GM15510 (cell line): ENCODE data around the gene TPM1.

Experiments used
- POLR2A ChIP-seq: IDR thresholded peaks from 3 replicates; pipeline ENCODE4 v1.6.1; 2011; ENCODE audit warnings: borderline replicate concordance; ENCODE audit not compliant: insufficient read length; ENCODE audit errors: extremely low read depth

Gene TPM1

DNA sequence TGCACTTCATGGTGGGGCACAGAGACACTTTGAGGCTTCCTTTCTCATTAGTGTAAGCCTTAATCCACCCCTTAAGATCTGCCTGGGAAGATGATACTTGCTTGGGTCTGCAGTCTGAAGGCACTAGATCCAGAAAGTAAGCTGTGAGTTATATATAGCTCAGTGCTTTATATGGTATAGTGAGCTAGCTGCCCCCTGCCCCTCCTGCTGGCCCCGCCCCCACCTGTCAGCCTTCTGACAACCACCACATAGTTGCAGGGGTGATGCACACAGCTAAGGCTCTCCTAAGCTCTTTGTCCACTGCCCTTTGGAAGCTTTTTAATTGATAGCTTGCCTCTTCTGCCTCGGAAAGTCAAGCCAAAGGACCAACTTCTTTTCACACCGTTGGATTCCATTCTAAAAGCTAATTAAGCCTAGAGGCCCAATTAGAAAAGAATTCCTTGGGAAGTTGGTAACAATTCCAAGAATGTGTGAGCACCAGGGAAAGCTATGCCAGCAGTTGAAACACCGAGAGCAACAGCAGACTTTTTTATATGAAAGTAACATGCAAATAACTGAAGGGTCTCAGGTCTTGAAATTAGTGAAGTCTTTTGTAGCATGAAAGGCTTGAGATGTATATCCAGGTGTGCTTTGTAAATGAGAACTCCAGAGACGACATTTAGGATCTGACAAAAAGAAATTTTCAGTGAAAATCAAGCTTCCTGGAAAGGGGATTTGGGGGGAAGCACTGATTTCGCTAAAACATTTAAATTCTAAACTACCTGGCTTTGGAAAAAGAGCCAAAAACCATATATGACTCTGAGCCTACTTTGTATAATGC lies 2.3 kb downstream of the TPM1 start:
- TF ChIP-seq POLR2A: no peak

DNA sequence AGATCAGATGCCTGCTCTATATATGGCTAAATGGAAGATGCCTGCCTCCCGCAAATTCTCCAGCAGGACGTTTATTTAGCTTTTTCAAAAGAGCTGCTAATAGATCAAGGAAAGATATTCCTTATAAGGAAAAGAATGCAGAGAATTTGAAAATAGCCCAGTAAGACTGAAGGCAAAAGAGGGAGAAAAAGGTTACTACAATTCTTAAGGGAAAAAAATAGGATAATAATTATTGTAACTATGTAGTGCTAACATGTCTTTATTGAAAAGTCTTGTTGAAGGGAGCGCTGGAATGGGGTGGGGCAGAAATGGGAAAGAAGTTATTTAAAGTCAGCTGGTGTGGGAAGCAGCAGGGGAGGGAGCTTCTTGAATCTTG lies 2.9 kb downstream of the TPM1 start:
- no peak for TF ChIP-seq POLR2A

DNA sequence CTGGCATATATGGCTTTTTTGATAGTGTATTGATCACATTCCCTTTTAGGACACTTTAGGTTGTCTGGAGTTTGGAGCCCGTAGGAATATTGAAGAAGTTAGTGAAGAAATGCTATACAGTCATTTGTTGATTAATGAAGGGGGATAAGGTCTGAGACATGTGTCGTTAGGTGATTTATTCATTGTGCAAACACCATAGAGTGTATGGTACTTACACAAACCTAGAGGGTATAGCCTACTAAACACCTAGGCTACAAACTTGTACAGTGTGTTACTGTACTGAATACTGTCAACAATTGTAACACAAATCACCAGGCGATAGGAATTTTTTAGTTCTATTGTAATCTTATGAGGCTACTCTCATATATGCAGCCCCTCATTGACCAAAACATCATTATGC lies 3.3 kb downstream of the TPM1 start:
- no peak for TF ChIP-seq POLR2A

DNA sequence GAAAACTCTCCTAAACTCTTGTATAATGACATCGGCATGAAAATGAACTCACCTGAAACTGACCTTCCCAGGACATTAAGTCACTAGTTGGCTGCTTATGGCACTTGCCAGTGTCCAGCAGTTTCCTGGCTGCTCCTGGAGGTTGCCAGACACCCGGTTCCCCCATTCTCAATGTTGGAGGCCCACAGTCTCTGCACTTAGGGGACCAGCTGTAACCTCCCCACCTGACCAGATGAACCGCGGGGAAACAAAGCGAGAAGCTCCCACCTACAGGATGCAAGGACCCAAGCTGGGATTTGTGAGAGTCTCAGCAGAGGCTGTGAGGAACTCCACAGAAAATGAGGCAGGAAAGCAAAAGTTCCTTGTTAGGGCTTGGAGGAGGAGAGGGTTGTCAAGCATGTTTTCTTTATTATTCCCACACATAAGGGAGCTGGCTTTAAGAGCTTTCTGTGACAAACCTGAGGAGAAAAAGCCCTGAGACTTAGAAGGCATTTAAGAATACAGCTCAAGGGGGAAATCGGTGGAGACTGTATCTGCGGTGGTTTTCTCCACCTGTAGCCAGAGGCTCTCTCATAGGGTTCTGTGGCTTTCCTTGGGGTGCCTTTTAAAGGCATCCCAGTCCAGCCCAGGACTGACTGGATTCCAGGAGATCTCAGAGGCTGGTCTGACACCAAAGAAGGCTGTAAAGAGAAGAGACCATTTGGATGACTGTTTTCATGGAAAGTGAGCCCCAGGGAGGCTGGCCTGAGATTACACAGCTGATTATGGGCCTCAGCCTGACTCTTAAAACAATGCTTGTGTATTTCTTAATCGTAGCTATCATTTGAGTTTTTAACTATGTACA lies 4.6 kb downstream of the TPM1 start:
- no peak for TF ChIP-seq POLR2A

DNA sequence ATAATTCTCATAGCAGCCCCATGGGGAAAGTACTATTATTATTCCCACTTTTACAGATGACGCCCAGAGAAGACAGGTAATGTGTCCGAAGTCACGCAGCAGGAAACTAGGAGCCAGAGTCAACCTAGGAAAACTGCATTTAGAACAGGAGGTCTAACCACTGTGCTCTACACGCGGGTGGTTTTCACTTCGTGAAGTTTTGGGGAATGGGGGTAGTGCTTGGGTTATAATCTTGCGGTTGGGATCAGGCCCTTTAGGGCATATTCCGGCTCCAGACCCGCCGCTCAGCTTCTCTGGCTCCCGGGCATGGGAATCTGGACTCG lies 5.2 kb downstream of the TPM1 start:
- no peak for TF ChIP-seq POLR2A

DNA sequence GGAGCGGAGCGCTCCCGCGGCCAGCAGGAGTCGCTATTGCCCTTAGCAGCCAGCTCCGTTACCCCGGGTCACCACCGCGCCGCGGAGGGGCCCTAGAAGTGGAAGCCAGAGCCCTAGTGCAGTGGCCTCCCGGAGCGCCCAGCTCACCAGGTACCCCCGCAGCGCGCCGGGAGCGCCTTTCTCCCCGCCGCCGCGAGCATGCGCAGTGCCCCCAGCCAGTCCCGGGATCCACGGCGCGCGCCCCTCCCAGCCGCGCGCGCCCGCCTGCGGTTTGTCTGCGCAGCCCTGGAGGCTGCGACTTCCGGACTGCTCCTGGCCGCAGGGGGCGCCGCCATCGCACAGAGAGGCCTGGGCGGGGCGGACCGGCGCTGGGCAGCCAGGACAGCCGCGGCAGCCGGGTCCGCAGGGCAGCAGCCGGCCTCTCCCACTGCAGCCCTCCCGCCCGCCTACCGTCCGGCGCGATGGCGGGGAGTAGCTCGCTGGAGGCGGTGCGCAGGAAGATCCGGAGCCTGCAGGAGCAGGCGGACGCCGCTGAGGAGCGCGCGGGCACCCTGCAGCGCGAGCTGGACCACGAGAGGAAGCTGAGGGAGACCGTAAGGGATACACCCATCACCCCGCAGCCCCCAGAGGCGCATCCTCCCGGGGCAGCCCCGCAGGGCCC lies 5.7 kb downstream of the TPM1 start:
- peak; percentile 24 for TF ChIP-seq POLR2A

DNA sequence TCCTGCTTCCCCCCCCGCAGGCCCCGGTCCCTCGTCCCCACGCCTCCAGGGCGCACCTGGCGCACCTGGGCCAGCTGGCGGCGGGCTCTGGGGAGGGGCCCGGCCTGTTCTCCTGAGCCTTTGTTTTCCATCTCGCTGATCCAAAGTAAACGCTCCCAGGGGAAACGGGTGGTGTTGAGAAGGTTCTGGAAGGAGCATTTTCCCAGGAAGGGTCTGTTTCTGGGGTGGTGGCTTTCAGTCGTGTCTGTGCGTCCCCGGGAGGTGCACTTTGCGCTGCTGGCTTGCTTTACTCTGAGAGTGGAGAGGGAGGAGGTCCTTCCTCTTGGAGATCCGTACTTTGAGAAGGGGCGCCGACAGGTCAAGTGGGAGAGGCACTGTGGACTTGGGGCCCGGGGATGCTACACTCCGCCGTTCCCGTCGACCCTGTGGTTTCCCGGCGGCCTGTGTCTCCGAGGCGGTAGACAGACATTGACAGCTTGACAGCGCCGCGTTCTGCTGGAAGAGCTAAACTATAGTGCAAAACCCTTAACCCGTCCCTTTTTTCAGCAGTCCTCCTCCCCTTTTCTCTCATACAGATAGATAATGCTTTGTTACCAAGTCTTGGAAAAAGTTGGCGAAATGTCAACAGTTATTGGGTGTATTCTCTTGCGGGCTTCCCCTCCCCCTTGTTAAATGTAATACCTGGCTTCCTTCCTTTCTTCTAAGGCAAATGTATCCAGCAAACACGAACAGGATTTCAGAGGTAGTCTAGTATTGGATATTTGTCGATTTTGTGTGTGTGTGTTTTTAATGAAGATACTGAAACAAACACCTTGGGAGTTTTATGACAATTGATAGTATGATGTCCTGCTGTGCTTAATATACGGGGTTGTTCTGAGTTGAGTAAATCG lies 6.5 kb downstream of the TPM1 start:
- no peak for TF ChIP-seq POLR2A

DNA sequence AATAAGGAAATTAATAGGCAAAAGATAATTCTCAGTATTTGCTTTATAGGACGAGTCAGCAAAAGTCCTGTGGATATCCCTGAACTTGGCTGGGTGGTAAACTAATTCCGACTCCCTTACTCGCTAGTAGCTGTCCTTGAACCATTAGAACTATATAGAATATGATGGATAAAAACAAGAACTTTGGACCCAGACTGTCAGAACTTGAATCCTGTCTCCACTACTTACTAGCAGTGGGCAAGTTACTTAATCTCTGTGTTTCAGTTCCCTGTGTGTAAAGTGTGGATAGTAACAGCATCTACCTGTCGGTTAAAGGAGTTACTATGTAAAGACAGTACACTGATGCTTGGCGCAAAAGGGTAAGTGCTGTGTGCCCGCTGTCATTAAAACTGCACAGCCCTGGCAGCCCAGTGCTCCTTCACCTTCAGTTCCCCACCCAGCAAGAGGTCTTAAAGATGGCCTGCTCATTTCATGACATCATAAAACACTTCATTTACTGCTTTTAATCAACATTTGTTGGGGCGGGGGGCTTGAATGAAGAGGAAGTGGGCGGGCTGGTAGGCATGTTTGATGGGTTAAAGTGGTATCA lies 7.3 kb downstream of the TPM1 start:
- TF ChIP-seq POLR2A: no peak

DNA sequence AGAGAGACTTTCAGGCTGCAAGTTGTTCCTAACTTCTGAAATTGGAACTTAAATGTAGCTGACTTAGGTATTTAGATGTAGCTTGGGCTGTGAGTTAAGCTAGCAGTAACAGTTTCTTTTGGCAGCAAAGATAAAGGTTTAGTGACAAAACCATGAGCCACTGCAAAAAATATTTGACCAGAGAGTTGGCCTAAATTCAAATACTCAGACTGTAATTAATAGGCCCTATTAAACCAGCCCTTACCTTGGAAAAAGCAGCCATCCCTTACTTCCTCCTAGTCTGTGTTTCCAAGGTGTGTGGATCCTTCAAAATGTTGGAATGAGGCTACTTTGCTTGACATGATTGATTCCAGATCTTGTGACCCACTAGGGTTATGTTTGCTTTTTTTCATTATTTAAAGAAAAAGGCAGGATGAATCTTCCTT lies 8.2 kb downstream of the TPM1 start:
- no peak for TF ChIP-seq POLR2A

DNA sequence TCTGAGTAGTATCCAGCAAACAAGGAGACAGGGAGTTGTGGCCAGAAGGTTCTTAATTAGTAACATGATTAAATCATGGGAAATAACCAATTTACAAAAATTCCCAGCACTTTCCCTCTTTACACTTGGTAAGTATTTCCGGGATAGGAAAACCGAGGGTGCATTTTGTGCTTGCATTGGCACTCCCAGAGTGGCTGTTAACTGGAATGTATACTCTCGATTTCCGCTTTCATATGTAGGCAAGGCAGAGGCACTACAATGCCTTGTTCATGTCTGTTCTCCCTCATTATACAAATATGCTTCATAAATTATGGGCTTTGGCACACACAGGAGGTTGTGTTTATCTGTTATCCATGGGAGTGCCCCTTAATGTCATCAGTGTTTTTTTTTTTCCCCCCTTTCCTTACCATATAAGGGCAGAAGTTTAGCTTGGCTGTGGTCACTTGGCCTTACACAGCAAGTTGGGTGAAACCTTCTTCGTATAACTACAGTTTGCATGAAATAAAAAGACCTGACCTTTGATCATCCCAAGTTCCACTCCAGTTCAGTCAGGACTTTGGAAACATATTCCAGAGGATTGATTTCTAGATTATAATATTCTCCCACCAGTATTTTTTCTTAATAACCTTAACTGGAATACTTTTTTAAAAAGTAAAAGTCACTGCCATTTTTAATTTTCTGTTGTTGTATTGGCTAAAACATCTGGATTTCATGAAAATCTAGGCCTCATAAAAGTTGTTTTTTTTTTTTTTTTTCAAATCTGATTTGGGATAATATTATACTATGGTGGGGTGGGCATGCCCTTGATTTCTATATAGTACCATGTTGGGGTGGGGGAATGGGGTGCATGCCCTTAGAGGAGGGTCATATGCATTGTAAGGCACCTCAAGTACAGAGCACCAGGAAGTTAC lies 8.9 kb downstream of the TPM1 start:
- TF ChIP-seq POLR2A: no peak

DNA sequence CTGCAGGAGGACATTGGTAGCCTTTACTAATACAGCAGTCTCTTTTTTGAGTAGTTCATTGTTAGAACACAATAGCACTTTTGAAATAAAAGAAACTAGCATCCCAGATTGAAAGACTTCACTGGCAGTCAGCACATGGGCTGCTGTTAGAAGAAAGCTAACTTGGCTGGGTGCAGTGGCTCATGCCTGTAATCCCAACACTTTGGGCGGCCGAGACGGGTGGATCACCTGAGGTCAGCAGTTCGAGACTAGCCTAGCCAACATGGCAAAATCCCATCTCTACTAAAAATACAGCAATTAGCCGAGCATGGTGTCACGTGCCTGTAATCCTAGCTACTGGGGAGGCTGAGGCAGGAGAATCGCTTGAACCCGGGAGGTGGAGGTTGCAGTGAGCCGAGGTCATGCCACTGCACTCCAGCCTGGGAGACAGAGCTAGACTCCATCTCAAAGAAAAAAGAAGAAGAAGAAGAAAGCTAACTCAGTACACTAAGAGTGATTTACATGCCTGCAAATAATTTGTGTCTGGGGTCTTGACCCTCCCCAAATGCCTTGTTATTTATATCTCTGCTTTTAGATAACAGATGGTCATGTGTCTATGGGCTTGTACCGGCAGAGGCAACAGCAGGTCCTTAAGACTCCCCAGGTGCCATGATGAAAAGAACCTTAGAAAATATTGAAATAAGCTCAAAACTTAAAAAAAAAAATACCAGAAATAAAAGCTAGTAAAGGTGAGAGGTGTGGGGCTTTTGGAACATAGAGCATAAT lies 9.7 kb downstream of the TPM1 start:
- no peak for TF ChIP-seq POLR2A

DNA sequence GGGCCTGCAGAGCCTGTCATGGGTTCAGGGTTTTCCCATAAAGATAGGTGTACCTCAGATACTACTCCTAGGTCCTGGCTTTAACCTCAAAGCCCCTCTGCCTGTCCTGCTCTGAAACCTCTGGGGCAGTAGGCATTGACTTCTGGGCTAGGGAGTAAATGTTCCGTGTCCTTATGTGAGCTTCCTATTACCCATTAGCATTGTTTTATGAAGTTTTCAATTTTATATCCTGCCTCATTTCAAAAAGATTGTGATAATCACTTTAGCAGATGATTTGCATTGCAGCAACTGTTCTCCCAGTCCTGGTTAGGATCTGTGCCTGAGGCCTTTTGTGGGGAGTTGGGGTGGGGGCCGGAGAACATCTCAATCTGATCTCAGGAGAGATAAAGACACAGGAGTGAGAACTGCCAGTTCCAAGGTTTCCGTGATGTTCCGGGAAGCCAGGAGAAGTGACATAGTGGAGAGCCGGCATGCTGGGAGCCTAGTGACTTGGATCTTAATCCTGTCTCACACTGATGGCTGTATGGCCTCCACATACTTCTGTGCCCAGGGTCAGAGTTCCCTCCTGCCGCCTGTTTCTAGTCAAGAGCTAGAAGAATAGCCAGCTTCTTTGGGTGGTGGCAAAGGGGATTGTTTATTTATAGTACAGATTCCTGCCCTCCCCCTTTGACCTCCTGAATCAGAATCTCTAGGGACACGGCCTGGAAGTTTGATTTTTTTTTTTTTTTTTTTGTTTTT lies 10.6 kb downstream of the TPM1 start:
- no peak for TF ChIP-seq POLR2A

DNA sequence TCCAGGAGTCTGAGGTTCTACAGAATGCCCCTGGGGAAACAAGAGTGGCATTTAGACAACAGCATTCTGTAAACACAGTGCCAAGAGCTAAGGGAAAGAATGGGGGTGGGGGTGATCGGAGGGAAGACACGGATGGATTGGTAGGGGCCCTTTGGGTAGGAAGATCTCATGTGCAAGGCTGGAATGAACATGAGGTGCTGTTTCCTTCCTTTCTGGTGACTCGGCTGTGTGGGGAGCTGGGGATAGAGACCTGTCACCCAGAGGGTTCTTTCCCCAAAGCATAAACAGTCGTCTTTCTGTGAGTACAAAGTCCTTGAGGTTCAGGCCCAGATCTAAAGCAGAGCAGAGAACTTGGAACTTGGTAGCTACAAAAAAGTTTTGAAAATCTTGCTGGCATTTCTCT lies 11.7 kb downstream of the TPM1 start:
- TF ChIP-seq POLR2A: no peak

DNA sequence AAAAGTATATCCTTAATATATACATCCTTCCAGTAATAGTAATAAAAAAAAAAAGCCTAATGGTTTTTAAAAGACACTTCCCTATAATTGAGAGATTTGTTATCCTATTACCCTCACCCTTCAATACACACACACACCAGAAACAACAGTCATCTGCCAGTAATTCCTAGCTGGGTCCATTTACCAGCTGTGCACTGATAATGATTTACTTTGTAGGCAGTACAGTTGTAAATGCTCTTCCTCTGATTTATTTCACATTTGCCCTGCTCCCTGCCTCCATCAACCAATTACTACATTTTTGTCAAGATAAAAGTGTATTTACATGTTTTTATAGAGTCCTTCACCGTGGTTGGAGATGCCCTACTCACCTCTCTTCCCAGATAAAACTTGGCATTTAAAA lies 12.4 kb downstream of the TPM1 start:
- TF ChIP-seq POLR2A: no peak
